ENCODE data around the gene YIPF5. TPM values are rescaled to one million over a fixed set of nuclear protein-coding genes. Genes with fewer than 3 reads are reported as not detected.

The YIPF5 gene
- total RNA-seq, 2 donors from 2014 or later = 24.1 to 30.0 TPM

- TF ChIP-seq, protein P1, sequence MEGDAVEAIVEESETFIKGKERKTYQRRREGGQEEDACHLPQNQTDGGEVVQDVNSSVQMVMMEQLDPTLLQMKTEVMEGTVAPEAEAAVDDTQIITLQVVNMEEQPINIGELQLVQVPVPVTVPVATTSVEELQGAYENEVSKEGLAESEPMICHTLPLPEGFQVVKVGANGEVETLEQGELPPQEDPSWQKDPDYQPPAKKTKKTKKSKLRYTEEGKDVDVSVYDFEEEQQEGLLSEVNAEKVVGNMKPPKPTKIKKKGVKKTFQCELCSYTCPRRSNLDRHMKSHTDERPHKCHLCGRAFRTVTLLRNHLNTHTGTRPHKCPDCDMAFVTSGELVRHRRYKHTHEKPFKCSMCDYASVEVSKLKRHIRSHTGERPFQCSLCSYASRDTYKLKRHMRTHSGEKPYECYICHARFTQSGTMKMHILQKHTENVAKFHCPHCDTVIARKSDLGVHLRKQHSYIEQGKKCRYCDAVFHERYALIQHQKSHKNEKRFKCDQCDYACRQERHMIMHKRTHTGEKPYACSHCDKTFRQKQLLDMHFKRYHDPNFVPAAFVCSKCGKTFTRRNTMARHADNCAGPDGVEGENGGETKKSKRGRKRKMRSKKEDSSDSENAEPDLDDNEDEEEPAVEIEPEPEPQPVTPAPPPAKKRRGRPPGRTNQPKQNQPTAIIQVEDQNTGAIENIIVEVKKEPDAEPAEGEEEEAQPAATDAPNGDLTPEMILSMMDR (IDR thresholded peaks at IDR 0.05) = no peak
- Histone ChIP-seq H3K4me1 (peaks cover 0 to 6% of the 10 kb centered on the region in 2 donors), H3K27ac (no peak overlapping the region), H3K36me3 (no peaks in the 10 kb centered on the region), H3K9me3 (no peaks in the 10 kb centered on the region), H3K27me3 (no peaks in the 10 kb centered on the region), H3K4me3 (no peak overlapping the region)
- no peak for DNase-seq (ENCODE audit: low spot score)
Observed at GRCh38 chr5:144206141-144206540, 35.7 kb upstream of the YIPF5 start.

GRCh38 chr5:144205141-144205551 lies 34.7 kb upstream of the YIPF5 start:
- Histone ChIP-seq H3K27ac (no peak overlapping the region), H3K27me3 (no peaks in the 10 kb centered on the region), H3K4me3 (peak overlapping the region; percentile 19 to 36), H3K36me3 (no peaks in the 10 kb centered on the region), H3K4me1 (peaks cover 0 to 6% of the 10 kb centered on the region in 2 donors), H3K9me3 (no peaks in the 10 kb centered on the region)
- TF ChIP-seq, protein P1 (IDR thresholded peaks at IDR 0.05) = no peak
- DNase-seq (ENCODE audit: low spot score) = no peak

- H3K9me3 ChIP-seq = no peaks in the 10 kb centered on the region
- no peaks in the 10 kb centered on the region for H3K36me3 ChIP-seq
- TF ChIP-seq, protein P1 (IDR thresholded peaks at IDR 0.05) = peak; percentile 71 to 92
- H3K4me3 ChIP-seq = no peak overlapping the region
- DNase-seq (ENCODE audit: low spot score) = no peak
- no peak overlapping the region for H3K27ac ChIP-seq
- peaks cover 0 to 6% of the 10 kb centered on the region in 2 donors for H3K4me1 ChIP-seq
- no peaks in the 10 kb centered on the region for H3K27me3 ChIP-seq
Observed at GRCh38 chr5:144203750-144204596, 33.5 kb upstream of the YIPF5 start.

- H3K4me3 ChIP-seq = no peak overlapping the region
- H3K27me3 ChIP-seq = no peaks in the 10 kb centered on the region
- no peak for DNase-seq (ENCODE audit: low spot score)
- no peaks in the 10 kb centered on the region for H3K9me3 ChIP-seq
- peaks cover 0 to 6% of the 10 kb centered on the region in 2 donors for H3K4me1 ChIP-seq
- TF ChIP-seq, protein P1 (IDR thresholded peaks at IDR 0.05) = no peak
- no peaks in the 10 kb centered on the region for H3K36me3 ChIP-seq
- H3K27ac ChIP-seq = no peak overlapping the region
Observed at GRCh38 chr5:144202726-144203125, 32.3 kb upstream of the YIPF5 start.

- Histone ChIP-seq H3K9me3 (no peaks in the 10 kb centered on the region), H3K27me3 (no peaks in the 10 kb centered on the region), H3K36me3 (no peaks in the 10 kb centered on the region), H3K4me3 (no peak overlapping the region), H3K4me1 (peaks cover 0 to 6% of the 10 kb centered on the region in 2 donors), H3K27ac (no peak overlapping the region)
- DNase-seq (ENCODE audit: low spot score) = no peak
- TF ChIP-seq, protein P1 (IDR thresholded peaks at IDR 0.05) = no peak
Observed at GRCh38 chr5:144202072-144202471, 31.6 kb upstream of the YIPF5 start.
